Measurements from ENCODE around the gene TMEM236. TPM values are rescaled to one million over a fixed set of nuclear protein-coding genes. Genes with fewer than 3 reads are reported as not detected.

Gene TMEM236
- total RNA-seq, 1 experiment from 2014 or later, result 0.04 TPM

- POLR2A ChIA-PET (ENCODE audit: unreplicated experiment), result no interaction called here
- H2AFZ ChIP-seq (ENCODE audit: low read length), result no peak overlapping the region
Measured at GRCh38 chr10:17771017-17771416, 19.0 kb downstream of the TMEM236 start.

DNA sequence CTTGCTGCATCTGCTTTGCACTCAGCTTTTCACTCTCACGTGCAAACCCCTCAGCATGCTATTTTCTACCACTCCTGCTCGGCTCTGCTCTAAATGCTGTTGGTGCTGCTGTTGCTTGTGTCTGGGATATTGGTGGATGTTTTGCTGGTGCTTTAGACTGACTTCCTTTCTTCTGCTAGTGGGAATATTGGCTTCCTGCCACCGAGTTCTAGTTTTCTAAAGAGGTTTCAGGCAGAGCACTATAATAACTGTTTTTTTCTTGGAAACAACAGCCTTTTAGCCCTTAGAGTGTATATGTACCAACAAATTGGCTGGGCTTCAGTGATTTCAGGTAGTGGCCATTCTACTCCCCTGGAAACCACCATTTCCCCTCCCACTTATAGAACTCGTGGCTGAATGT lies 27.8 kb downstream of the TMEM236 start:
- POLR2A ChIA-PET (ENCODE audit: unreplicated experiment), result no interaction called here
- no peaks in the 10 kb centered on the region for H3K36me3 ChIP-seq (ENCODE audit: low read depth, low read length)
- H3K4me1 ChIP-seq (ENCODE audit: insufficient read depth, low read length), result peaks cover 26% of the 10 kb centered on the region
- H3K4me2 ChIP-seq (ENCODE audit: low read length), result no peak overlapping the region
- DNase-seq (no peak), ATAC-seq (no peak)
- no peak overlapping the region for H2AFZ ChIP-seq (ENCODE audit: low read length)
- H3K79me2 ChIP-seq (ENCODE audit: low read length), result no peaks in the 10 kb centered on the region
- H3K27ac ChIP-seq (ENCODE audit: low read length), result no peak overlapping the region
- no peaks in the 10 kb centered on the region for H3K27me3 ChIP-seq (ENCODE audit: low read length)
- BruUV-seq (replicated peaks), result no TSS peak
- no peaks in the 10 kb centered on the region for H3F3A ChIP-seq (ENCODE audit: low read length, unreplicated experiment)
- no peaks in the 10 kb centered on the region for H3K9me3 ChIP-seq (ENCODE audit: low read length)
- no peaks in the 10 kb centered on the region for H3K9me2 ChIP-seq (replicated peaks; ENCODE audit: low read length)
- intact Hi-C loops (cut with micrococcal nuclease), result loop anchor here (5.0 kb wide), 1 partner anchor 58 kb away; no protein-coding TSS in a partner anchor
- TF ChIP-seq EZH2phosphoT487 (IDR thresholded peaks at IDR 0.05; ENCODE audit: borderline replicate concordance, low read length), result no peak
- CTCF ChIA-PET, result no interaction called here
- no peaks in the 10 kb centered on the region for H4K20me1 ChIP-seq (ENCODE audit: low read length)
- H3K4me3 ChIP-seq (ENCODE audit: low read length), result no peak overlapping the region
- H3K9ac ChIP-seq (ENCODE audit: low read length), result no peak overlapping the region

More at GRCh38 chr10:17771017-17771416, 19.0 kb downstream of the TMEM236 start:
- no peaks in the 10 kb centered on the region for H3K9me2 ChIP-seq (replicated peaks; ENCODE audit: low read length)
- no peak overlapping the region for H3K27ac ChIP-seq (ENCODE audit: low read length)
- no TSS peak for BruUV-seq (replicated peaks)
- H3K9ac ChIP-seq (ENCODE audit: low read length), result no peak overlapping the region
- H4K20me1 ChIP-seq (ENCODE audit: low read length), result no peaks in the 10 kb centered on the region
- CTCF ChIA-PET, result no interaction called here
- no peaks in the 10 kb centered on the region for H3K27me3 ChIP-seq (ENCODE audit: low read length)
- H3K9me3 ChIP-seq (ENCODE audit: low read length), result no peaks in the 10 kb centered on the region
- H3K4me1 ChIP-seq (ENCODE audit: insufficient read depth, low read length), result no peaks in the 10 kb centered on the region
- H3K4me3 ChIP-seq (ENCODE audit: low read length), result no peak overlapping the region
- H3K79me2 ChIP-seq (ENCODE audit: low read length), result no peaks in the 10 kb centered on the region
- ATAC-seq, result no peak
- no peak for DNase-seq
- intact Hi-C loops (cut with micrococcal nuclease), result no loop called here
- TF ChIP-seq CTCF (conservative IDR thresholded peaks at IDR 0.05; ENCODE audit: low read depth, low read length) (no peak), EZH2 (IDR thresholded peaks at IDR 0.05; ENCODE audit: low read length, unreplicated experiment) (no peak), EZH2phosphoT487 (IDR thresholded peaks at IDR 0.05; ENCODE audit: borderline replicate concordance, low read length) (no peak)
- no peaks in the 10 kb centered on the region for H3K36me3 ChIP-seq (ENCODE audit: low read depth, low read length)
- H3K4me2 ChIP-seq (ENCODE audit: low read length), result no peak overlapping the region
- H3F3A ChIP-seq (ENCODE audit: low read length, unreplicated experiment), result no peaks in the 10 kb centered on the region

- Histone ChIP-seq H3F3A (ENCODE audit: low read length, unreplicated experiment) (no peaks in the 10 kb centered on the region), H3K79me2 (ENCODE audit: low read length) (no peaks in the 10 kb centered on the region), H2AFZ (ENCODE audit: low read length) (no peak overlapping the region), H3K27ac (ENCODE audit: low read length) (no peak overlapping the region), H4K20me1 (ENCODE audit: low read length) (no peaks in the 10 kb centered on the region), H3K36me3 (ENCODE audit: low read depth, low read length) (no peaks in the 10 kb centered on the region), H3K4me2 (ENCODE audit: low read length) (no peak overlapping the region), H3K4me3 (ENCODE audit: low read length) (no peak overlapping the region), H3K9ac (ENCODE audit: low read length) (no peak overlapping the region), H3K27me3 (ENCODE audit: low read length) (no peaks in the 10 kb centered on the region), H3K9me3 (ENCODE audit: low read length) (no peaks in the 10 kb centered on the region), H3K9me2 (replicated peaks; ENCODE audit: low read length) (no peaks in the 10 kb centered on the region), H3K4me1 (ENCODE audit: insufficient read depth, low read length) (peaks cover 36% of the 10 kb centered on the region)
- CTCF ChIA-PET, result no interaction called here
- POLR2A ChIA-PET (ENCODE audit: unreplicated experiment), result interaction anchor here (0.6 kb wide), 1 partner anchor 210 kb away, joined by 3 read pairs; no protein-coding TSS in a partner anchor
- intact Hi-C loops (cut with micrococcal nuclease), result loop anchor here (5.0 kb wide), 1 partner anchor 57 kb away; no protein-coding TSS in a partner anchor
- TF ChIP-seq EZH2 (IDR thresholded peaks at IDR 0.05; ENCODE audit: low read length, unreplicated experiment) (no peak), EZH2phosphoT487 (IDR thresholded peaks at IDR 0.05; ENCODE audit: borderline replicate concordance, low read length) (no peak), CTCF (conservative IDR thresholded peaks at IDR 0.05; ENCODE audit: low read depth, low read length) (no peak)
- DNase-seq (no peak), ATAC-seq (no peak)
- BruUV-seq (replicated peaks), result no TSS peak
Measured at GRCh38 chr10:17780727-17781126, 28.7 kb downstream of the TMEM236 start.
